Stimulated activated CD4-positive, alpha-beta T cell treated with anti-CD3 and anti-CD28 coated beads, Interleukin-15, amount 100 ng/mL, for 48 hours (primary cell): ENCODE measurements around the gene RASGRF2.

Experiments
- DNase-seq, 2 donors: peaks; one replicate each; pipeline ENCODE4 v3.0.0-alpha.2; 2020; ENCODE audit warnings: low read depth in 2 of 2

Gene RASGRF2

GRCh38 chr5:81134066-81134465 lies 173.9 kb downstream of the RASGRF2 start:
- no peak for DNase-seq

DNA sequence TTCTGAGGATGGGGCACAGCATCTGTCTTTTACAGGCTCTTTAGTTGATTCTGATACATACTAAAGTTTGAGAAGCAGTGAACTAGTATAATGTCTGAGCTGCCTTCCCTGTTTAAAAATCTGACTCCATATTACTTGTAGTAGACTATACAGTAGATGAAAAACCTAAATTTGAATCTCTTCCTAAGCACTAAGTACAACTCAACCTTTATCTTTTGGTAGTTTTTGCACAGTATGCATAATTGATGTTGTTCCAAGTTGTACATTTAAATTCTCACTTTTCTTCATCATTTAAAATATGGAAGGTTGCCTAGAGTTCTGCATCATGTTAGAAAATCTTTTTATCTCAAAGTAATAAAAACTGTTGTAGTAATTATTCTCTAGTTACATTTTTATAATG lies 174.4 kb downstream of the RASGRF2 start:
- DNase-seq, result no peak

DNA sequence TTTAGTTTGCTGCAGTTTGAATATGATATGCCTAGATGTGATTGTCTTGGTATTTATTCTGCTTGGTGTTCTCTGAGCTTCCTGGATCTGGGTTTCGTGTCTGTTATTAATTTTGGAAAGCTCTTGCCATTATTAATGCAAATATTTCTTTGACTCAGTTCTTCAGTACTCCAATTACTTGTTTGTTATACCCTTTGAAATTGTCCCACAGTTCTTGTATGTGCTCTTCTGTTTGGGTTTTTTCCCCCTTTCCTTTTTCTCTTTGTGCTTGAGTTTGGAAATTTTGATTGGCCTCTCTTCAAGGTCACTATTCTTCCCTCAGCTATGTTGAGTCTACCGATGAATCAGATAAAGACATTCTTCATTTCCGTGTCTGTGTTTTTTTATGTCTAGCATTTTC lies 176.4 kb downstream of the RASGRF2 start:
- no peak for DNase-seq

DNA sequence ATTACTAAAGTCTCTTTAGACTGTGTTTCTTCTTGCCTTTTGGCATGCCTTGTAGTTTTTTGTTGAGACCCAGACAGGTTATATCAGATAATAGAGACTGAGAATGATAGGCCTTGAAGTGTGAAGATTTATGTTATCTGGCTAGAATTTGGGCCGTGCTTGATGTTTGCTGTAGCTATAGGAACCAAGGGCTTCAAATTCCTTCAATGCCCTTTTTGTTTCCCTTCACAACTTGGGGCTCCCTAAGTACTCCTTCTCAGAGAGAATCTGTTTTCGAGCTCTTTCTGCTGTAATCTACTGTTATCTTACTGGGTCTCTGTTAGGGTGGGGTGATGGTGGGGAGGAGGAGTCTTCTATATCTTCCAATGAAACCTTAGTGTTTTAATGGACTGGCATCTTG lies 177.7 kb downstream of the RASGRF2 start:
- DNase-seq, result no peak

- no peak for DNase-seq
Observed at GRCh38 chr5:81140441-81140840, 180.3 kb downstream of the RASGRF2 start.

DNA sequence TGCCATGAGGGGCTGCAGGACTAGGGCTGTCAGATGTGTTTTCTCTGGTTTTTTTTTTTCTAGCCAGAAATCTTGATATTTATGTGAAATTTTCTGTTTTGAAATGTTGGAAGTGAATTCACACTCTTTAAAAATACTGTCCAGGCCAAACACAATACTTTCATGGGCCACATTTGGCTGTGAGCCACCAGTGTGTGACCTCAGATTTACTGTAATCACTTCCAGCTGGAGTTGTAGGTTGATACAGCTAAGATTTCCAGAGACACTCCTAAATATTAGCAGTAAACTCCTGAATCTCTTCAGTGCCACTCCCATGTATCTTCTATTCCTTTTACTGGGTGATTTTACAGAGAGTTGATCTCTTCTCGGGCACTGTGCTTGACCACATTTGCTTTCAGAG lies 180.8 kb downstream of the RASGRF2 start:
- DNase-seq, result no peak

DNA sequence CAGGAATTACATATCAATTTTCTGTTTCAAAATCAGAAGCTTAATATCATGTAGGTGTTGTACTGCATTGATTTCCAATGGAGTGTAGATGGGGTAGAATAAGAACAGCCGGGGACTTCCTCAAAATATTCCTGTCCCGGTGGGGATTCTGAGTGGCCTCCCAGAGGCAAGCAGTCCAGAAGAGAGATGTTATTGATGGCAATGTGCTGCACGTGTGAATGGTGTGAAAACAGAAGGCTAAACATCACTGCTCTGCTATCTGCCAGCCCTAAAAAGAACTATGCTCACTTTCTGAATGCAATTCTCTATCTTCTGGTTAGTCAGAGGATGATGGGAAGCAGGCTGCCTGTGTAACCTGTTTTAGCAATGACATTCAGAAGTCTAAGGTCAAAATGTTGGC lies 181.9 kb downstream of the RASGRF2 start:
- DNase-seq, result no peak

DNA sequence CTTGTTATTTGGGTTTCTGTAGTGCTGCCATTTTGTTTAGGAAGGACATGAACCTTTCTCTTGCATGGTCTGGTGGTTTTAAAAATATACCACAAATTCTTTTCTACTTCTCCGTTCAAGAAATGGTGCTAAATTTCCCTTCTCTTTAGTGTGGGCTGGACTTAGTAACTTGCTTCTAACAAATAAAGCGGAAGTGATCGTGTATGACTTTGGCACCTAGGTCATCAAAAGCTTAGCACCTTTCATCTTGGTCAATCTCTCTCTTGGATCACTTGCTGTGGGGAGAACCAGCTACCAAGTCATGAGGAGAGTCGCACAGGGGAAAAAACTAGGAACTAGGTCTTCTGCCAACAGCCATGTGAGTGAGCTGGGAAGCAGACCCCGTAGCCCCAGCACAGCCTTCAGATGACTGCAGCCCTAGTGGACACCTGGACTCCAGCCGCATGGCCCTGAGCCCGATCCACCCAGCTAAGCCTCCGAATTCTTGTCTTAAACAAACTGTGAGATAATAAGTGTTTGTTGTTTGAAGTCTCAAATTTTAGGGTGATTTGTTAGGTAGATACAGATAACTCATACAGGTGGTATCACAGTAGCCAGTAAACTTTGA lies 185.3 kb downstream of the RASGRF2 start:
- DNase-seq, result no peak

DNA sequence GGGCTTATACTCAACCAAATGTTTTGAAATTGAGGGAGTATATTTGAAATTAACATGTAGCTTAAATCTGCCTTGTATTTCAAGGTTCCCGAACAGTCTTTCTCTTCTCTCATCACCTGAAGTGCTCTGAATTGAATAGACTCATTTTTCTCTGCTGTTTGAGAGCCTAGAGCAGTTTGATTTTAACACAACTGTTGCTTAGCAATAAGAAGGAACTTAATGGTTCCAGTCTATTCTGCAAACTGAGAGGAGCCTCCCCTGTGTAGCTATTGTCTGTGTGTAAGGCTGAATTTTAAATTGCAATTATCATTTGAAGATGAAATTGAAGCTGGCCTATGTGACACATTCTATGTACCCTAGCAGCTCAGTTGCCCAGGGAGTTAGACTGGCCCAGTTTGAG lies 185.9 kb downstream of the RASGRF2 start:
- no peak for DNase-seq

DNA sequence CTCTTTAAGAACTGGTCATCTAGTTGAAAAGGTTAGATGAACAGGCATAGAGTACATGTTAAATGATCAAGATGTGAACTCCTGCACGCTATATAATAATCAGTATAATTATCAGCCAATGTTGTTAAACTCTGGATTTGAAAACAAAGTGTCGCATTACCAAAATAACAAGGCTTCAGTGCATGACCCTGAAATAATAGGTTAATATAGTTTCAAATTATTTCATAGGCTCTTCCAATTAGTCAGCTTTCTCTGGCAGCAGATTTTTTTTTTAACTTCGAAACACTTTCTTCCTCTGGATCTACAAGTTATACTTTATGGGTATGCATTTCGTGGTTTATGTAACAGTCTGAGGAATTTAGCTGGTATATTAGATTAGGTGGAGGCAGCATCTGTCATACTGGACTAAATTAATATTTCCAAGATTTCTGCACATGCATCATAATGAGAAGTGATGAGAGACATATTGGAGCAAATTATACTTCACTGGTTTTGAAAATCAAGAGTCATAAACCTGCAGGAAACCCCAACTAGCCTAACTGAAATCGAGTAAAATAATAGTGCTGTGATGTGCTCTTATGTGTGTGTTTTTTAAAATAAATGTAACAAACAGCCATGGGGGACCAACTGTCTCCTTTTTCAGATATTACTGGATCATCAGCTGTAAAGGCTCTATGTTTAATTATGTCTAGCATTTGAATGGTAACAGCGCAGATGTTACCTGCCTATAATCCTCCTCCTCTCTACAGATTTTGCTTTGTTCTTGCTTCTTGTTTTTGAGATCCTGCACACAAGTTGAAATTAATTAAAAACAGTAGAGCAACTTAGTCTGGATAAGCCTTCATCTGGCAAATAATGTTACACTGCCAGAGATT lies 187.1 kb downstream of the RASGRF2 start:
- DNase-seq, result no peak

DNA sequence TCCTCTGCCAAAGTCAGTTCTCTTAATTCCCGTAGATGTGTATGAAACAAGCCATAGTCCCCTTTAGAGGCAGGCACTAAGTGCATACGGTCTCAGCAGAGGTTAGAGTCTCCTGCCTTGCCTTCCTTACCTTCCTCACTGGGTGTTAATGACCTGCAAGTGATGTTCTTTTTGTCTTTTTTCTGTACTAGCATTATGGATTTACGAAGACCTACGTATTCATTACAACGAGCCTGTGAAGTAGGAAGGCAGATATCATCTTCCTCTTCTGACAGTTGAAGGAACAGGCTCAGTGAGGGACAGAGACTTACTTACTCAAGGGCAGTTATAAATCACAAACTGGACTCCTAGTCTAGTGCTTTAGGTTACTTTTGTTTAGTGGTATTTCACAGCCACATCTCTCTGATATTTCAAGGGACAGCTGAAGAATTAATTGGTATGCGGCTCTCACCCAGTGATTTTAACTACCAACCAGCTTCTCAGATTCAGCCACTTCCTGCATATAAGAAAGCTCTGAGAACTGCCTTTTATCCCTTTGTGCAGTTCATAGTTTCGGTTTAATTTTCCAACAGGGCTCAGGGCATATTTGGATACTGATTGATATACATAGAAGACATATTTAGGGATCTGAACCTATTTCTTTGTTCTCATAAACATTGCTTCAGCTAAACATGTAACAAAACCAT lies 187.9 kb downstream of the RASGRF2 start:
- DNase-seq, result no peak

DNA sequence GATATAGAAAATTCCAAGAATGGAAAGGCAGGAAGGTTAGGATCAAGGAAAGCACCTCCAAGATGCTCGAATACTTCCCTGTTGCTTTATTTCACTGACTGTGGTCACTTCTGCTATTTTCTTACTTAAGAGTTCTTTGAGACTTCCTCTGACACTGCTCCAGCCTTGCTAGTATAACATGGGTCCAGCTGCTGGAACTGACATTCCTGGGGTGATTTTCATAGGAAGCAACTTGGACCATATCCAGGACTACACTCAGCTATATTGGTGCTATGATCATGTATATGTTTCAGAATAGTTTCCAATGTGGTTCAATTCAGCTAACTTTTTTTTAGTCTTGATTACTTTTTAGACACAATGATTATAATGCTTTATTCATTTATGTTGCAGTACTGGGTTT lies 191.4 kb downstream of the RASGRF2 start:
- DNase-seq, result no peak

- no peak for DNase-seq
Observed at GRCh38 chr5:81154725-81155124, 194.6 kb downstream of the RASGRF2 start.

DNA sequence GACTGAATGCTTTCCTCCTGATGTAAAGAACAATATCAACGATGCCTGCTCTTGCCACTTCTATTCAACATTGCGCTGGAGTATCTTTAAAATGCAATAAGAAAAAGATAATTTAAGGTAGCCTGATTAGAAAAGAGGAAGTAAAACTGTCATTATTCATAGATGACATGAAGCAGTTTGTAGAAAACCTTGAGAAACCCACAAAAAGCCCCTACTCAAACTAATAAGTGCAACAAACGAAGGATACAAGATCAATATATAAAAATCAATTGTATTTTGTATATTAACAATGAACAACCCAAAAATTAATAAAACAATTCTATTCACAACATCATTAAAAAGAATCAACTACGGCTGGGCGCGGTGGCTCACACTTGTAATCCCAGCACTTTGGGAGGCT lies 196.6 kb downstream of the RASGRF2 start:
- DNase-seq, result no peak

DNA sequence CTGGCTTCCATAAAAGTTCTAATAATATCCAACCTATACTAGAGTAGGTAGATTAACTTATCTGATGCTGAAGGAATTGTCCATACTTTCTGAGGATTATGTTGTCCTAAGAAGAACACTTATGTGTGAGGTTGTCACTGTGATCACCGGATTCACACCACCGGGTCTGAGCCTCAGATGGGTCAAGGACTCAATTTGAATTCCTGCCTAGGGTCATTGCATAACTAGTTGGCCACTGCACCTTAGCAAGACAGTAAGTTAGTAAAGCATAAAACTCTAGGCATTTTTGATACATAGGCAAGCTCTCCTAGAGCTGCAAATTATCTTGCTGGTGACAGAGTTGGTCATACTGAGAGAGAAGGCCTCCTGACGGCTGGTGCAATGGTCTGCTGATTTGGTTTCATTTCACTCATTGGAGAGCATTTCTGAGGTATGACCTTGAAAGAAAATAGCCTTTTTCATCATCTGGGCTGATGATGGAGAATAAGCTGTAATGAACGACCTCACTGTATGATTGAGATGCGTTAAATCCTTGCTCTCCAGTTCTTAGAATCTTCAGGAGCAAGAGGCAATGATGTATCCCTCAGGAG lies 200.9 kb downstream of the RASGRF2 start:
- no peak for DNase-seq

GRCh38 chr5:81162501-81162900 lies 202.3 kb downstream of the RASGRF2 start:
- DNase-seq, result no peak

DNA sequence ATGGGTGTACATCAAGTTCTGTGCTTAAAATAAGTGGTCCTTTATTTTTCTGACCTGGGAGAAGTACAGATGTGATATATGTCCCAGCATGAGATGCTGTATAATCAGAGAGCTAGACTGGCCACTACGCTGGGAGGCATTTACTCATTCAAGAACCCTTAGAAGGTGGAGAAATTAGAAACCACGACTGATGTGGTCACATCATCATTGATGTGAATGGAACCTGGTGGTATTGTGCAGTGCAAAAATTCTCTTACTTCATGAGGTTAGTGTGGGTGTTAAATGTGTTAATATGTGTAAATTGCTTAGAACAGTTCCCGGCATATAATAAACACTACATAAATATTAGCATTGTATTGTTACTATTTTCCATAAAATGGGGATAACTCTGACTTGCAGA lies 203.5 kb downstream of the RASGRF2 start:
- DNase-seq, result no peak

- no peak for DNase-seq
Observed at GRCh38 chr5:81164476-81164875, 204.3 kb downstream of the RASGRF2 start.

- no peak for DNase-seq
Observed at GRCh38 chr5:81164936-81165335, 204.8 kb downstream of the RASGRF2 start.

GRCh38 chr5:81165493-81166119 lies 205.4 kb downstream of the RASGRF2 start:
- DNase-seq, result peak; percentile 36 to 59

DNA sequence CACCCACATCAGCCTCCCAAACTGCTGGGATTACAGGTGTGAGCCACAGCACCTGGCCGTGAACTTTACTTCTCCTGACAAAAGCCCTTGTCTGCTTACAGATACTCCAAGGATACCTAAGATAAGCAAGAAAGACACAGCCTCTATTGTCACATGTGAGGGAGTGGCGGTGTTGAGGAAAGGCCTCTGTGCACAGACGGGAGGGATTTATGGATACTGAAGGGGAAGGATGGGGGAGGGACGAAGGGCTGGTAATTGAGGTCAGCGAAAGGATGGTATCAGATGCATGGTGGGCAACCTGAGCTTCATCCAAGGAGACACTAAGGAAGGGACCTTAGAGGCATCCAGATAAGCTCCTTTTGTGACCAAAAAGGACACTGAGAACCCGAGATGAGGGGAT lies 206.3 kb downstream of the RASGRF2 start:
- no peak for DNase-seq

DNA sequence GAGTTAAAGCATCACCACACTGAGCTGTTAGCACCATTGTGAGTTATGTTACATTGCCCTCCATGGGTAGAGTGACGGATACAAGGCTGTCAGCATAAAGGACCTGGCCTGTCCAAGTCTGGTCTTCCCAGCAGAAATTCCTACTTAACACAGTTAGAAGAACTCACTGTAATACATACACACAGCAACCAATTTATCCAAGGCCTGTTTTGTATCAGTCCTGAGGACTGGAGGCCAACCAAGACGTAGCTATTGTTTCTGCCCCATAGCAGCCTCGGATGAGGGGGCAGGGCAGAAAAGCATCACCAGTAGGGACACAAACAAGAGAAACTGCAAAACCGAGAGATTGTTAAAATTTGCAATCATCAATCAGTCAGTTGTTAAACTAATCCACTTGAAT lies 206.9 kb downstream of the RASGRF2 start:
- DNase-seq, result no peak
